Sigmoid colon (tissue), 4 donors: Measurements from ENCODE around the gene RTBDN.

Source experiments
- CTCF ChIP-seq, 4 experiments: fragments of 450-650 bp in 3 of 4; fragments of 200-600 bp in 1 of 4; IDR thresholded peaks; one replicate each; pipeline ENCODE4 v1.5.1; 2016 to 2019; ENCODE audit warnings: antibody characterized with exemption in 4 of 4, mild to moderate bottlenecking in 3 of 4, moderate library complexity in 2 of 4
- EP300 ChIP-seq, 4 donors: sonication (generic); formaldehyde crosslinking; IDR thresholded peaks; one replicate each; pipeline ENCODE4 v1.6.1; 2017; ENCODE audit warnings: antibody characterized with exemption in 4 of 4
- POLR2A ChIP-seq, 2 donors: fragments of 450-650 bp; IDR thresholded peaks; one replicate each; pipeline ENCODE4 v1.6.1; 2016; ENCODE audit warnings: antibody characterized with exemption in 2 of 2, mild to moderate bottlenecking in 2 of 2, moderate library complexity in 2 of 2

GRCh38 chr19:12872255-12872654 lies 37.9 kb upstream of the RTBDN start:
- TF ChIP-seq CTCF (IDR thresholded peaks at IDR 0.05) (no peak), EP300 (IDR thresholded peaks at IDR 0.05) (no peak), POLR2A (IDR thresholded peaks at IDR 0.05) (no peak)
